Measurements from ENCODE around the gene JPH4. TPM values are rescaled to one million over a fixed set of nuclear protein-coding genes. Genes with fewer than 3 reads are reported as not detected.

JPH4 gene
- total RNA-seq, 4 donors from 2014 or later, result 0.27 to 0.48 TPM; not detected in 2

GRCh38 chr14:23565626-23566025 is 13.0 kb downstream of the JPH4 start:
- H3K27me3 ChIP-seq, result no peaks in the 10 kb centered on the region
- in situ Hi-C loops (cut with MboI; ENCODE audit: low pct_ligation_motif_present in 1 of 4, low pct_unique_long_range_greater_than_20kb in 1 of 4, low sequenced_read_pairs in 3 of 4) (loop anchor here in 2 of 4 donors (10.0 to 25.0 kb wide), 2 partner anchors 81 to 228 kb away; no protein-coding TSS in a partner anchor), intact Hi-C loops (cut with DNase I; ENCODE audit: low total_unique reads) (no loop called here)
- no peak overlapping the region for H3K4me3 ChIP-seq
- H3K4me1 ChIP-seq, result peaks cover 4 to 19% (median 13%) of the 10 kb centered on the region in 4 donors
- H3K27ac ChIP-seq, result no peak overlapping the region
- no peaks in the 10 kb centered on the region for H3K9me3 ChIP-seq
- TF ChIP-seq POLR2A (IDR thresholded peaks at IDR 0.05) (no peak), EP300 (IDR thresholded peaks at IDR 0.05; ENCODE audit: low read depth) (no peak), CTCF (IDR thresholded peaks at IDR 0.05) (no peak), POLR2AphosphoS5 (IDR thresholded peaks at IDR 0.05) (no peak)
- WGBS, 2 donors (ENCODE audit: low coverage in 1 of 2), result 87% methylated on average over 11 of the region's 11 CpGs; no CpG with 5 or more reads in 1 of the 2 donors
- DNase-seq, result no peak
- H3K36me3 ChIP-seq, result peaks cover 0 to 8% (median 0%) of the 10 kb centered on the region in 4 donors

- H3K4me1 ChIP-seq, result peaks cover 4 to 19% (median 13%) of the 10 kb centered on the region in 4 donors
- H3K4me3 ChIP-seq, result no peak overlapping the region
- no peak for DNase-seq
- intact Hi-C loops (cut with DNase I; ENCODE audit: low total_unique reads), result no loop called here
- no peaks in the 10 kb centered on the region for H3K9me3 ChIP-seq
- H3K27ac ChIP-seq, result no peak overlapping the region
- WGBS, 2 donors (ENCODE audit: low coverage in 1 of 2), result 86% methylated on average over 7 of the region's 7 CpGs; no CpG with 5 or more reads in 1 of the 2 donors
- in situ Hi-C loops (cut with MboI; ENCODE audit: low pct_ligation_motif_present in 1 of 4, low pct_unique_long_range_greater_than_20kb in 1 of 4, low sequenced_read_pairs in 3 of 4), result loop anchor here in 3 of 4 donors (5.0 to 25.0 kb wide), 3 partner anchors 80 to 228 kb away; no protein-coding TSS in a partner anchor
- H3K27me3 ChIP-seq, result no peaks in the 10 kb centered on the region
- no peak for TF ChIP-seq CTCF (IDR thresholded peaks at IDR 0.05)
- H3K36me3 ChIP-seq, result peaks cover 0 to 8% (median 0%) of the 10 kb centered on the region in 4 donors
These were observed 13.7 kb downstream of the JPH4 start for GRCh38 chr14:23564876-23565275.

- Histone ChIP-seq H3K27me3 (no peaks in the 10 kb centered on the region), H3K4me3 (no peak overlapping the region), H3K27ac (no peak overlapping the region), H3K9me3 (no peaks in the 10 kb centered on the region), H3K4me1 (peaks cover 4 to 19% (median 13%) of the 10 kb centered on the region in 4 donors), H3K36me3 (peaks cover 0 to 8% (median 0%) of the 10 kb centered on the region in 4 donors)
- no peak for DNase-seq
- in situ Hi-C loops (cut with MboI; ENCODE audit: low pct_ligation_motif_present in 1 of 4, low pct_unique_long_range_greater_than_20kb in 1 of 4, low sequenced_read_pairs in 3 of 4) (loop anchor here in 3 of 4 donors (5.0 to 25.0 kb wide), 3 partner anchors 79 to 227 kb away; no protein-coding TSS in a partner anchor), intact Hi-C loops (cut with DNase I; ENCODE audit: low total_unique reads) (no loop called here)
- no peak for TF ChIP-seq POLR2A (IDR thresholded peaks at IDR 0.05)
- TF ChIP-seq CTCF (IDR thresholded peaks at IDR 0.05), result no peak
- no peak for TF ChIP-seq EP300 (IDR thresholded peaks at IDR 0.05; ENCODE audit: low read depth)
- no peak for TF ChIP-seq POLR2AphosphoS5 (IDR thresholded peaks at IDR 0.05)
- WGBS, 2 donors (ENCODE audit: low coverage in 1 of 2), result 87 to 100% methylated on average over 1 to 13 of the region's 13 CpGs
These were observed 14.3 kb downstream of the JPH4 start for GRCh38 chr14:23564181-23564812.

- peaks cover 4 to 19% (median 13%) of the 10 kb centered on the region in 4 donors for H3K4me1 ChIP-seq
- in situ Hi-C loops (cut with MboI; ENCODE audit: low pct_ligation_motif_present in 1 of 4, low pct_unique_long_range_greater_than_20kb in 1 of 4, low sequenced_read_pairs in 3 of 4) (loop anchor here in 3 of 4 donors (5.0 to 25.0 kb wide), 3 partner anchors 79 to 226 kb away; no protein-coding TSS in a partner anchor), intact Hi-C loops (cut with DNase I; ENCODE audit: low total_unique reads) (loop anchor here (2.0 kb wide), 1 partner anchor 85 kb away; no protein-coding TSS in a partner anchor)
- no peak for DNase-seq
- WGBS, 2 donors (ENCODE audit: low coverage in 1 of 2), result 80 to 91% methylated on average over 1 to 14 of the region's 14 CpGs
- H3K9me3 ChIP-seq, result no peaks in the 10 kb centered on the region
- peaks cover 0 to 11% (median 0%) of the 10 kb centered on the region in 4 donors for H3K36me3 ChIP-seq
- no peak overlapping the region for H3K4me3 ChIP-seq
- no peaks in the 10 kb centered on the region for H3K27me3 ChIP-seq
- TF ChIP-seq CTCF (IDR thresholded peaks at IDR 0.05) (no peak), EP300 (IDR thresholded peaks at IDR 0.05; ENCODE audit: low read depth) (no peak), POLR2A (IDR thresholded peaks at IDR 0.05) (no peak)
- no peak overlapping the region for H3K27ac ChIP-seq
These were observed 15.0 kb downstream of the JPH4 start for GRCh38 chr14:23563473-23564180.

Measured in transverse colon (tissue), 4 donors.